Colonic mucosa (tissue), 4 donors: Measurements from ENCODE around the gene PTPRN2. TPM values are rescaled to one million over a fixed set of nuclear protein-coding genes. Genes with fewer than 3 reads are reported as not detected.

Experiments
- DNase-seq: peaks from one replicate; pipeline ENCODE4 v3.0.0-alpha.2; 2020
- H3K27ac ChIP-seq: fragments of 200-600 bp; one replicate; pipeline ENCODE4 v1.8.0; 2021
- H3K27me3 ChIP-seq: fragments of 200-600 bp; one replicate; pipeline ENCODE4 v1.8.0; 2021
- H3K36me3 ChIP-seq: fragments of 200-600 bp; one replicate; pipeline ENCODE4 v1.8.0; 2021
- H3K4me1 ChIP-seq: fragments of 200-600 bp; one replicate; pipeline ENCODE4 v1.8.0; 2021; ENCODE audit warnings: mild to moderate bottlenecking
- H3K4me3 ChIP-seq: fragments of 200-600 bp; one replicate; pipeline ENCODE4 v1.8.0; 2021
- H3K9ac ChIP-seq, 2 donors: one replicate each; pipeline ENCODE4 v1.7.0; 2013; ENCODE audit warnings: control low read depth in 2 of 2, low read depth in 2 of 2, low read length in 2 of 2
- H3K9me3 ChIP-seq: fragments of 200-600 bp; one replicate; pipeline ENCODE4 v1.8.0; 2021
- CTCF ChIP-seq: fragments of 200-600 bp; IDR thresholded peaks from one replicate; pipeline ENCODE4 v1.8.0; 2022; ENCODE audit warnings: antibody characterized with exemption, mild to moderate bottlenecking
- intact Hi-C: fragments of 100-400 bp; cut with DNase I; formaldehyde crosslinking; loops from one replicate; pipeline ENCODE4 v1.14.1; 2022
- total RNA-seq, 2 donors: library from RNA; stranded (reverse); fragmentation: NEBNext Ultra II Directional in 1 of 2; extraction: Animal tissue kit (Norgen Biotek cat#: 25700) in 1 of 2; gene quantifications; one replicate each; pipeline ENCODE4 v1.2.1, GENCODE V29; 2021
- donor health status: healthy.
- donor health status: DM: no; HTN: no; CAD: no.
- donor health status: DM: no; HTN: no; CAD: no.

Gene PTPRN2
- total RNA-seq, 2 donors from 2014 or later: 14.7 to 21.6 TPM

DNA sequence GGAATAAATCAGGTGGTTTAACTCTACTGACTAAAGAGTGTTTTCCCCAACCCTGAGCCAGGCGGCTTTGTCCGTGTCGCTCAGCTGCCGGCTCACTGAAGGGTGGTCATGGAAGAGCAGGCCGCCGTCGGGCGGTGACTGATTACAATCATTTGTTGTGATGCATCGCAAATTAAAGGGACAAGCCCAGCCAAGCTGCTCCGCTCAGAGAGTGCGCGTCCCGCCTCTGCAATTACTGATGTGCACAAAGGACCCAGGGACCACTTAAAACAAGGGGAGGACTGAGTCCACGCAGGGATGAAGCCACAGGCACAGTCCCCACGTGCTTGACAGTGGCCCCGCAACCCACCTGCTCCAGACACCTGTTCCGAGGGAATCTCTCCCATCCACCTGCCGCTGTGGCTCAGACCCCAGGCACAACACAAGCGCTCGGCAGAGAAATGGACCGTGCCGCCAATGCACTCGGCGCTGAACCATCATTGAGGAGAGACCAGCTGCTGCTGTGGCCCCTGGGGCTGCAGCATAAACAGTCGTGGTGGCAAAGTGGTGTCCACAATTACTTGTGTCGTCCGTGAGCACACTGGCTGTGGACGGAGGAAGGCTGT lies 526.5 kb downstream of the PTPRN2 start:
- H3K9me3 ChIP-seq: no peaks in the 10 kb centered on the region
- DNase-seq: no peak
- intact Hi-C loops: no loop called here
- H3K4me3 ChIP-seq: no peak overlapping the region
- H3K27ac ChIP-seq: no peak overlapping the region
- no peaks in the 10 kb centered on the region for H3K4me1 ChIP-seq
- H3K9ac ChIP-seq: no peak overlapping the region
- TF ChIP-seq CTCF: no peak
- H3K27me3 ChIP-seq: no peaks in the 10 kb centered on the region
- H3K36me3 ChIP-seq: no peaks in the 10 kb centered on the region

DNA sequence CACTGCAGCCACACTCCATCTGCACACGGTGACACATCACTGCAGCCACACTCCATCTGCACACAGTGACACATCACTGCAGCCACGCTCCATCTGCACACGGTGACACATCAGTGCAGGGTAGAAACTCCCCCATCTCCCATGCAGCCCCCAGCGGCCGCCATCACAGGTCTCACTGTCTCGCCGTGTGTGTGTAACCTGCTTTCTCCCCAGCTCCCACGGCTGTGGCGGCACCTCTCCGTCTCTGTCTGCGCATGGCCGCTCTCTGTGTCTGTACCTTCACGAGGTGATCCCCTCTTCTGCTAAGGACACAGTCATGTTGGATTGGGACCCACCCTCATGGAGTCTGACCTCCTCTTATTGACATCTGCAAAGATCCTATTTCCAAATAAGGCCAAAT lies 527.4 kb downstream of the PTPRN2 start:
- no peaks in the 10 kb centered on the region for H3K36me3 ChIP-seq
- TF ChIP-seq CTCF: no peak
- H3K9ac ChIP-seq: no peak overlapping the region
- no peak overlapping the region for H3K4me3 ChIP-seq
- intact Hi-C loops: no loop called here
- H3K4me1 ChIP-seq: no peaks in the 10 kb centered on the region
- no peaks in the 10 kb centered on the region for H3K27me3 ChIP-seq
- no peak for DNase-seq
- no peaks in the 10 kb centered on the region for H3K9me3 ChIP-seq
- H3K27ac ChIP-seq: no peak overlapping the region

DNA sequence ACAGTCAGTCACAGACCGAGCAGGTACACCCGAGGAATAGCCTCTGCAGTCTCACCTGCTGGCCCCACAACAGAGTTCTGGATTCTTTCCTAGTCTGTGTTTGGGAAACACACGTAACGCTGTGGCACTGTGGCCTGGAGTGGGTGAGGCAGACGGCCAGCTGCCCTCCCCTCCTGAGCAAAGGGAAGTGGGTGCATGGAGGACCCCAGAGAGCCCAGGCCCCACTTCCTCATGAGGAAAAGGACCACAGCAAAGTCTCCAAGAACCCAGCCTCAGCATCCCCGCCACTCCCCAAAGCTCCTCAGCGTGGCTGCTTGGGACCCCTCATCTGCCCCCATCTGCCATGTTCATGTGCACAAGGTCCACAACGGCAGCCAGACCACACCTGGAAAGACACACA lies 530.2 kb downstream of the PTPRN2 start:
- Histone ChIP-seq H3K9me3 (no peaks in the 10 kb centered on the region), H3K4me3 (no peak overlapping the region), H3K36me3 (no peaks in the 10 kb centered on the region), H3K27me3 (no peaks in the 10 kb centered on the region), H3K4me1 (no peaks in the 10 kb centered on the region), H3K9ac (no peak overlapping the region), H3K27ac (no peak overlapping the region)
- DNase-seq: no peak
- no peak for TF ChIP-seq CTCF
- intact Hi-C loops: no loop called here

DNA sequence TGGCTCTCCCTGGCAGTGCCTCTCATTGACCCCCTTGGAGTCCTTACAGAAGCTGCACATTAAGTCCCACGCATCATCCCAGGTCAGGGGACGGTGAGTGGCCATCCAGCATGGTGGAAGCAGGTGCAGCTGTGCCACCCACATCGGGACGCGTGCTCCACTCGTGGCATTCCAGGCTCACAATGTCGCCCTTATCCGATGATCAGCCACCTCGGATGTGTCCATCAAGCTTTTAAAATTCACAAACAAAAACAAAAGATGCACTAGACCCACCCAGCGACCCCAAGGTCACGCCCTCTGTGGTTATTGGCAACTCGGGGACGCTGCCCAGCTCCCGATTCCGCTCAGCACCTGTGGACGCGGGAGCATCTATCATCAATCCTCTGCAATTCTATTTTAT lies 530.9 kb downstream of the PTPRN2 start:
- Histone ChIP-seq H3K9ac (no peak overlapping the region), H3K36me3 (no peaks in the 10 kb centered on the region), H3K9me3 (no peaks in the 10 kb centered on the region), H3K4me1 (no peaks in the 10 kb centered on the region), H3K4me3 (no peak overlapping the region), H3K27me3 (no peaks in the 10 kb centered on the region), H3K27ac (no peak overlapping the region)
- DNase-seq: no peak
- intact Hi-C loops: no loop called here
- no peak for TF ChIP-seq CTCF

DNA sequence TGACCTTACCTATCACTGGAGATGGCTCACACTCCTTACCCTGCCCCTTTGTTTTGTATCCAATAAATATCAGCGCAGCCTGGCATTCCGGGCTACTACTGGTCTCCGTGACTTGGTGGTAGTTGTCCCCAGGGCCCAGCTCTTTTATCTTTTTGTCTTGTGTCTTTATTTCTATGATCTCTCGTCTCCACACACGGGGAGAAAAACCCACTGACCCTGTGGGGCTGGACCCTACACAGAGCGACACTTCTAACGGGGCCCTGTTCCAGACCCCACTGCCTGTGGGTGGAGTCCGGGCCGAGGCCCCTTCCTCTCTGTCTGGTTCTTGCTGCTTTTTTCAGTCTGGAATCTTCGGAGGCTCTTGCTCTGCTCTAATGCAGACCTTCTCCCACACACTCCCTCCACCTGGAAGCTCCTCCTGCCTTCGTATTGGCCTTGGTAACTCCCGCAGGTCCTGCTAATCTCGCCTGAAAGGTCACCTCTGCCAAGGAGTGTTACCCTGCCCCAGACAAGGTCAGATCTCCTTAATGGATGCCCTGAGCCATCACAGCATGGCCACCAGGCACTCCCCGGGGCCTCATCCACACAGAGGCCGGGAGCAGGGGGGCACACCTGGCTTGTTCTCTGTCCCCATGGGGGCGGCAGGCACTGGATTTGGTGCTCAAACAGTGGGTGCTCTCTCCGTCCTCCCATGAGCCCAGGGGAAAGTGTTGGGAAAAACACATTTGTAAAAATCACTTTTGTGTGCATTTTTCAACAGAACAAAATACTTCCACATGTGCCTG lies 531.7 kb downstream of the PTPRN2 start:
- Histone ChIP-seq H3K27me3 (no peaks in the 10 kb centered on the region), H3K4me1 (no peaks in the 10 kb centered on the region), H3K27ac (no peak overlapping the region), H3K4me3 (no peak overlapping the region), H3K36me3 (no peaks in the 10 kb centered on the region), H3K9ac (no peak overlapping the region), H3K9me3 (no peaks in the 10 kb centered on the region)
- DNase-seq: no peak
- intact Hi-C loops: no loop called here
- no peak for TF ChIP-seq CTCF
